ENCODE measurements around the gene GARS1.
"Not testable (repeated sequence)": the region's sequence is repeated elsewhere in the genome, so short reads cannot be mapped to it uniquely, and the experiment has no call there.

GARS1 gene

GRCh38 chr7:30575910-30576309 is 18.8 kb upstream of the GARS1 start:
- DNase-seq, result no peak

GRCh38 chr7:30583181-30583580 is 11.5 kb upstream of the GARS1 start:
- DNase-seq, result no peak

GRCh38 chr7:30584415-30584814 is 10.3 kb upstream of the GARS1 start:
- DNase-seq, result no peak

GRCh38 chr7:30584965-30585364 is 9.7 kb upstream of the GARS1 start:
- DNase-seq, result no peak

GRCh38 chr7:30585675-30586074 is 9.0 kb upstream of the GARS1 start:
- no peak for DNase-seq

GRCh38 chr7:30587547-30587946 is 7.1 kb upstream of the GARS1 start:
- not testable (repeated sequence) for DNase-seq

GRCh38 chr7:30589111-30589510 is 5.6 kb upstream of the GARS1 start:
- no peak for DNase-seq

- DNase-seq, result no peak
Observed at GRCh38 chr7:30594048-30594539, 584 bp upstream of the GARS1 start.

- no peak for DNase-seq
Observed at GRCh38 chr7:30595436-30596013, 847 bp downstream of the GARS1 start.

- DNase-seq, result no peak
Observed at GRCh38 chr7:30596014-30596641, 1.4 kb downstream of the GARS1 start.

GRCh38 chr7:30596721-30597120 is 2.0 kb downstream of the GARS1 start:
- DNase-seq, result no peak

- DNase-seq, result no peak
Observed at GRCh38 chr7:30598121-30598876, 3.6 kb downstream of the GARS1 start.

- no peak for DNase-seq
Observed at GRCh38 chr7:30604901-30605300, 10.2 kb downstream of the GARS1 start.

- DNase-seq, result no peak
Observed at GRCh38 chr7:30605832-30606231, 11.2 kb downstream of the GARS1 start.

- DNase-seq, result no peak
Observed at GRCh38 chr7:30612658-30613265, 18.1 kb downstream of the GARS1 start.

GRCh38 chr7:30613366-30614325 is 19.0 kb downstream of the GARS1 start:
- DNase-seq, result no peak

- DNase-seq, result no peak
Observed at GRCh38 chr7:30616318-30616717, 21.6 kb downstream of the GARS1 start.

- no peak for DNase-seq
Observed at GRCh38 chr7:30617359-30617758, 22.7 kb downstream of the GARS1 start.

- no peak for DNase-seq
Observed at GRCh38 chr7:30618080-30618676, 23.5 kb downstream of the GARS1 start.

GRCh38 chr7:30618961-30619360 is 24.3 kb downstream of the GARS1 start:
- DNase-seq, result no peak

GRCh38 chr7:30625283-30625682 is 30.6 kb downstream of the GARS1 start:
- no peak for DNase-seq

- DNase-seq, result no peak
Observed at GRCh38 chr7:30627026-30627425, 32.3 kb downstream of the GARS1 start.
